ENCODE measurements around the gene CXCR4. TPM values are rescaled to one million over a fixed set of nuclear protein-coding genes. Genes with fewer than 3 reads are reported as not detected.

CXCR4 gene
- polyA plus RNA-seq, 1 donor from 2014 or later = 0.50 TPM

DNA sequence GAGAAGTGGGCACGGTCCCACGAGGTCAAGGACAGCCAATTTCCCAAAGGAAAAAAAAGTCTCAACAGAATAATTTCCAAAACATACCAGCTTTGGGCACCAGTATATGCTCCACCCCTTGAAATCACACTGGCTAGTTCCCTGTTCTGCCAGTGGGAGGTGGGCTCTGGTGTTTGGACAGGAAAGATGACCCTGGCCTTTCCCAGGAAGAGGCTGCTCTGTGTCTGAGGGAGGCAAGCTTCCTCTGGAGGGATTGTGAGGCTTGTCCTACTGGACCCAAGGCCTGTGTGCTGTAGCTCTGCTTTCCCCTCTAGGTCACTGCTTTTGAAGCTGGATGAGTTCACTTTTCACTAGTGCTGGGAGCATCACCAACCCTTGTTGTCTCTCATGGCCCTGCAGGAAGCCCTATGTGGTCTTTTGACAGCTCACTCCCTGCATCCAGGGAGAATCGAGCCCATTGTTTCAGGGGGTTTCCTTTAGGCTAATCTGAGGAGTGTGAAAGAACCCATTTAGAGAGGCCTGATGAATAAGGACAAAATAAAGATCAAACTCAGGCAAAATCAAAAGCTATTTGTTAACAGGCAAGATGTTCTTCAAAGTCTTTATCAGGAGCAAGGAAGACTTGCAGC, 36.3 kb downstream of the CXCR4 start:
- H3K4me3 ChIP-seq (ENCODE audit: low read length) = no peak overlapping the region
- no peaks in the 10 kb centered on the region for H3F3A ChIP-seq (ENCODE audit: insufficient read depth, low read length, poor library complexity, severe bottlenecking)
- no peaks in the 10 kb centered on the region for H3K9me3 ChIP-seq (ENCODE audit: low read length)
- no peak for TF ChIP-seq EZH2 (IDR thresholded peaks at IDR 0.05; ENCODE audit: borderline replicate concordance, insufficient read depth, low read length, poor library complexity, severe bottlenecking)
- TF ChIP-seq TAF1 (IDR thresholded peaks at IDR 0.05; ENCODE audit: low read depth) = no peak
- no peak for TF ChIP-seq MXI1 (conservative IDR thresholded peaks at IDR 0.05; ENCODE audit: poor library complexity, severe bottlenecking)
- TF ChIP-seq, protein P1, sequence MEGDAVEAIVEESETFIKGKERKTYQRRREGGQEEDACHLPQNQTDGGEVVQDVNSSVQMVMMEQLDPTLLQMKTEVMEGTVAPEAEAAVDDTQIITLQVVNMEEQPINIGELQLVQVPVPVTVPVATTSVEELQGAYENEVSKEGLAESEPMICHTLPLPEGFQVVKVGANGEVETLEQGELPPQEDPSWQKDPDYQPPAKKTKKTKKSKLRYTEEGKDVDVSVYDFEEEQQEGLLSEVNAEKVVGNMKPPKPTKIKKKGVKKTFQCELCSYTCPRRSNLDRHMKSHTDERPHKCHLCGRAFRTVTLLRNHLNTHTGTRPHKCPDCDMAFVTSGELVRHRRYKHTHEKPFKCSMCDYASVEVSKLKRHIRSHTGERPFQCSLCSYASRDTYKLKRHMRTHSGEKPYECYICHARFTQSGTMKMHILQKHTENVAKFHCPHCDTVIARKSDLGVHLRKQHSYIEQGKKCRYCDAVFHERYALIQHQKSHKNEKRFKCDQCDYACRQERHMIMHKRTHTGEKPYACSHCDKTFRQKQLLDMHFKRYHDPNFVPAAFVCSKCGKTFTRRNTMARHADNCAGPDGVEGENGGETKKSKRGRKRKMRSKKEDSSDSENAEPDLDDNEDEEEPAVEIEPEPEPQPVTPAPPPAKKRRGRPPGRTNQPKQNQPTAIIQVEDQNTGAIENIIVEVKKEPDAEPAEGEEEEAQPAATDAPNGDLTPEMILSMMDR (IDR thresholded peaks at IDR 0.05; ENCODE audit: poor library complexity, severe bottlenecking) = no peak
- no peak for TF ChIP-seq RAD21 (conservative IDR thresholded peaks at IDR 0.05)
- no peak for TF ChIP-seq POLR2AphosphoS5 (IDR thresholded peaks at IDR 0.05)
- TF ChIP-seq EP300 (conservative IDR thresholded peaks at IDR 0.05; ENCODE audit: poor library complexity, severe bottlenecking) = no peak
- H3K27ac ChIP-seq (ENCODE audit: low read length) = no peak overlapping the region
- H2AFZ ChIP-seq (ENCODE audit: low read depth, low read length) = no peak overlapping the region
- no peaks in the 10 kb centered on the region for H4K20me1 ChIP-seq (ENCODE audit: insufficient read depth)
- H3K79me2 ChIP-seq (replicated peaks; ENCODE audit: insufficient read depth, low read length) = no peaks in the 10 kb centered on the region
- no peak overlapping the region for H3K9ac ChIP-seq (ENCODE audit: low read length)
- no peaks in the 10 kb centered on the region for H3K36me3 ChIP-seq (ENCODE audit: insufficient read depth, low read length)
- no peaks in the 10 kb centered on the region for H3K27me3 ChIP-seq (ENCODE audit: insufficient read depth, low read depth, low read length)
- no peaks in the 10 kb centered on the region for H3K9me2 ChIP-seq (ENCODE audit: insufficient read depth, low read length)
- no peak overlapping the region for H3K4me2 ChIP-seq (ENCODE audit: low read length)

DNA sequence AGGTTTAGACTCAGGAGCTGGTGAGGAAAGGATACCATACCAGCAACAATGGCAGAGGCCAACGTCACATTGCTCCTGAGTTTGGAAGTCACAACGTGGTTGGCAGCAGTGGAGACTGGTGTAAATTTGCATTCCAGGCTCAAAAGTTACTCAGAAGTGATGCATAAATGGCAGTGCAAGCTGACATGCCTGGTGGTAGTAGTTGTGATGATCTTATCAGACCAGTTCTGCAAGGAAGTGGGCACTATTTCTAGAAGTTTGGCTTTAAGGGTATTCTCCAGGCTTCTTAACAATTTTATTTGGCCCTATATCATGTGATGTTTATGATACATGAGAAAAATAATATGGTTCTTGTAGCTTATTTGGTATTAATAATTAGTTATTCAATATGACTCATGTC, 37.8 kb downstream of the CXCR4 start:
- no peak overlapping the region for H3K4me3 ChIP-seq (ENCODE audit: low read length)

More for the DNA sequence above, 37.8 kb downstream of the CXCR4 start:
- Histone ChIP-seq H2AFZ (ENCODE audit: low read depth, low read length) (no peak overlapping the region), H3K9me2 (ENCODE audit: insufficient read depth, low read length) (no peaks in the 10 kb centered on the region), H3K79me2 (replicated peaks; ENCODE audit: insufficient read depth, low read length) (no peaks in the 10 kb centered on the region), H4K20me1 (ENCODE audit: insufficient read depth) (no peaks in the 10 kb centered on the region), H3K27ac (ENCODE audit: low read length) (no peak overlapping the region), H3K9me3 (ENCODE audit: low read length) (no peaks in the 10 kb centered on the region), H3K9ac (ENCODE audit: low read length) (no peak overlapping the region), H3K27me3 (ENCODE audit: insufficient read depth, low read depth, low read length) (no peaks in the 10 kb centered on the region), H3F3A (ENCODE audit: insufficient read depth, low read length, poor library complexity, severe bottlenecking) (no peaks in the 10 kb centered on the region), H3K4me2 (ENCODE audit: low read length) (no peak overlapping the region), H3K36me3 (ENCODE audit: insufficient read depth, low read length) (no peaks in the 10 kb centered on the region)
- TF ChIP-seq MXI1 (conservative IDR thresholded peaks at IDR 0.05; ENCODE audit: poor library complexity, severe bottlenecking) (no peak), POLR2AphosphoS5 (IDR thresholded peaks at IDR 0.05) (no peak), EZH2 (IDR thresholded peaks at IDR 0.05; ENCODE audit: borderline replicate concordance, insufficient read depth, low read length, poor library complexity, severe bottlenecking) (no peak), RAD21 (conservative IDR thresholded peaks at IDR 0.05) (no peak)
- TF ChIP-seq, protein P2, sequence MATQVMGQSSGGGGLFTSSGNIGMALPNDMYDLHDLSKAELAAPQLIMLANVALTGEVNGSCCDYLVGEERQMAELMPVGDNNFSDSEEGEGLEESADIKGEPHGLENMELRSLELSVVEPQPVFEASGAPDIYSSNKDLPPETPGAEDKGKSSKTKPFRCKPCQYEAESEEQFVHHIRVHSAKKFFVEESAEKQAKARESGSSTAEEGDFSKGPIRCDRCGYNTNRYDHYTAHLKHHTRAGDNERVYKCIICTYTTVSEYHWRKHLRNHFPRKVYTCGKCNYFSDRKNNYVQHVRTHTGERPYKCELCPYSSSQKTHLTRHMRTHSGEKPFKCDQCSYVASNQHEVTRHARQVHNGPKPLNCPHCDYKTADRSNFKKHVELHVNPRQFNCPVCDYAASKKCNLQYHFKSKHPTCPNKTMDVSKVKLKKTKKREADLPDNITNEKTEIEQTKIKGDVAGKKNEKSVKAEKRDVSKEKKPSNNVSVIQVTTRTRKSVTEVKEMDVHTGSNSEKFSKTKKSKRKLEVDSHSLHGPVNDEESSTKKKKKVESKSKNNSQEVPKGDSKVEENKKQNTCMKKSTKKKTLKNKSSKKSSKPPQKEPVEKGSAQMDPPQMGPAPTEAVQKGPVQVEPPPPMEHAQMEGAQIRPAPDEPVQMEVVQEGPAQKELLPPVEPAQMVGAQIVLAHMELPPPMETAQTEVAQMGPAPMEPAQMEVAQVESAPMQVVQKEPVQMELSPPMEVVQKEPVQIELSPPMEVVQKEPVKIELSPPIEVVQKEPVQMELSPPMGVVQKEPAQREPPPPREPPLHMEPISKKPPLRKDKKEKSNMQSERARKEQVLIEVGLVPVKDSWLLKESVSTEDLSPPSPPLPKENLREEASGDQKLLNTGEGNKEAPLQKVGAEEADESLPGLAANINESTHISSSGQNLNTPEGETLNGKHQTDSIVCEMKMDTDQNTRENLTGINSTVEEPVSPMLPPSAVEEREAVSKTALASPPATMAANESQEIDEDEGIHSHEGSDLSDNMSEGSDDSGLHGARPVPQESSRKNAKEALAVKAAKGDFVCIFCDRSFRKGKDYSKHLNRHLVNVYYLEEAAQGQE (IDR thresholded peaks at IDR 0.05; ENCODE audit: borderline replicate concordance) = no peak
